Large intestine (tissue), 3 donors: ENCODE measurements around the gene CACNA1D. TPM values are rescaled to one million over a fixed set of nuclear protein-coding genes. Genes with fewer than 3 reads are reported as not detected.

Experiments used
- DNase-seq, 2 donors: peaks; one replicate each; pipeline versions ENCODE4 v3.0.0 to v3.0.0-alpha.2; 2013
- H3K27ac ChIP-seq: one replicate; pipeline ENCODE4 v1.5.1; 2013; ENCODE audit warnings: low read length
- H3K27me3 ChIP-seq: 2 replicates; pipeline ENCODE4 v1.6.1; 2013; ENCODE audit warnings: low read length; ENCODE audit not compliant: control insufficient read depth, insufficient read depth
- H3K36me3 ChIP-seq: 2 replicates; pipeline ENCODE4 v1.6.1; 2013; ENCODE audit warnings: low read length; ENCODE audit not compliant: control insufficient read depth, insufficient read depth
- H3K4me1 ChIP-seq: one replicate; pipeline ENCODE4 v1.6.1; 2013; ENCODE audit warnings: low read length; ENCODE audit not compliant: control insufficient read depth, insufficient read depth
- H3K4me3 ChIP-seq: one replicate; pipeline ENCODE4 v1.5.1; 2013; ENCODE audit warnings: low read length
- H3K9me3 ChIP-seq: one replicate; pipeline ENCODE4 v1.6.1; 2013; ENCODE audit warnings: mild to moderate bottlenecking, low read depth, low read length, moderate library complexity; ENCODE audit not compliant: control insufficient read depth
- WGBS: methylation state at CpG from one replicate; pipeline ENCODE4 v1.1.5; 2013; ENCODE audit warnings: low lambda C conversion rate; ENCODE audit not compliant: insufficient coverage; 5-methylcytosine and 5-hydroxymethylcytosine counted together
- polyA plus RNA-seq: library from polyadenylated mRNA; unstranded; fragments of 120-200 nt; gene quantifications from one replicate; pipeline ENCODE4 v1.2.1, GENCODE V29; 2013

The CACNA1D gene
- polyA plus RNA-seq, 1 donor, result 58.2 TPM

DNA sequence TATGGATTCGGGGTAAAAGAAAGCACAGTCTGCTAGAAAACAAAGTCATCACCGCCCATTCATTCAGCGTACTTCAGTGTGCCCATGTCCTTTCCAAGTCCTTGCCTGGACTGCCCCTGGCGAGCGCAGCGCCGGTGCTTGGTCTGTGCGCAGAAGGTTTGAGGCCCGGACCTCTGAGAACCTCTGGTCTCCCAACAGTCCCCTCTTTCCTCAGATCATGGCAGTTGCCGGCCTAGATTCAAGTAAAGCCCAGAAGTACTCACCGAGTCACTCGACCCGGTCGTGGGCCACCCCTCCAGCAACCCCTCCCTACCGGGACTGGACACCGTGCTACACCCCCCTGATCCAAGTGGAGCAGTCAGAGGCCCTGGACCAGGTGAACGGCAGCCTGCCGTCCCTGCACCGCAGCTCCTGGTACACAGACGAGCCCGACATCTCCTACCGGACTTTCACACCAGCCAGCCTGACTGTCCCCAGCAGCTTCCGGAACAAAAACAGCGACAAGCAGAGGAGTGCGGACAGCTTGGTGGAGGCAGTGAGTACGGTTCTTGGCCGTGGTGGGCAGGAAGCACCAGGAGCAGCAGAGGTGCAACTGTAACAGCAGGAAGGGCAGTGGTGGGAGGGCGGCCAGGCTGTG is 315.5 kb downstream of the CACNA1D start:
- Histone ChIP-seq H3K4me3 (no peak overlapping the region), H3K36me3 (peaks cover 52% of the 10 kb centered on the region), H3K27me3 (no peaks in the 10 kb centered on the region), H3K27ac (no peak overlapping the region), H3K4me1 (peaks cover 19% of the 10 kb centered on the region), H3K9me3 (no peaks in the 10 kb centered on the region)
- DNase-seq, result no peak
- WGBS, result no CpG with 5 or more reads among the region's 28 CpGs

DNA sequence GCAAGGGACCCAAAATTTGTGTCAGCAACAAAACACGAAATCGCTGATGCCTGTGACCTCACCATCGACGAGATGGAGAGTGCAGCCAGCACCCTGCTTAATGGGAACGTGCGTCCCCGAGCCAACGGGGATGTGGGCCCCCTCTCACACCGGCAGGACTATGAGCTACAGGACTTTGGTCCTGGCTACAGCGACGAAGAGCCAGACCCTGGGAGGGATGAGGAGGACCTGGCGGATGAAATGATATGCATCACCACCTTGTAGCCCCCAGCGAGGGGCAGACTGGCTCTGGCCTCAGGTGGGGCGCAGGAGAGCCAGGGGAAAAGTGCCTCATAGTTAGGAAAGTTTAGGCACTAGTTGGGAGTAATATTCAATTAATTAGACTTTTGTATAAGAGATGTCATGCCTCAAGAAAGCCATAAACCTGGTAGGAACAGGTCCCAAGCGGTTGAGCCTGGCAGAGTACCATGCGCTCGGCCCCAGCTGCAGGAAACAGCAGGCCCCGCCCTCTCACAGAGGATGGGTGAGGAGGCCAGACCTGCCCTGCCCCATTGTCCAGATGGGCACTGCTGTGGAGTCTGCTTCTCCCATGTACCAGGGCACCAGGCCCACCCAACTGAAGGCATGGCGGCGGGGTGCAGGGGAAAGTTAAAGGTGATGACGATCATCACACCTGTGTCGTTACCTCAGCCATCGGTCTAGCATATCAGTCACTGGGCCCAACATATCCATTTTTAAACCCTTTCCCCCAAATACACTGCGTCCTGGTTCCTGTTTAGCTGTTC is 316.9 kb downstream of the CACNA1D start:
- Histone ChIP-seq H3K9me3 (no peaks in the 10 kb centered on the region), H3K36me3 (peaks cover 66% of the 10 kb centered on the region), H3K27ac (no peak overlapping the region), H3K4me1 (peaks cover 16% of the 10 kb centered on the region), H3K4me3 (no peak overlapping the region), H3K27me3 (no peaks in the 10 kb centered on the region)
- no peak for DNase-seq
- no CpG with 5 or more reads among the region's 24 CpGs for WGBS

DNA sequence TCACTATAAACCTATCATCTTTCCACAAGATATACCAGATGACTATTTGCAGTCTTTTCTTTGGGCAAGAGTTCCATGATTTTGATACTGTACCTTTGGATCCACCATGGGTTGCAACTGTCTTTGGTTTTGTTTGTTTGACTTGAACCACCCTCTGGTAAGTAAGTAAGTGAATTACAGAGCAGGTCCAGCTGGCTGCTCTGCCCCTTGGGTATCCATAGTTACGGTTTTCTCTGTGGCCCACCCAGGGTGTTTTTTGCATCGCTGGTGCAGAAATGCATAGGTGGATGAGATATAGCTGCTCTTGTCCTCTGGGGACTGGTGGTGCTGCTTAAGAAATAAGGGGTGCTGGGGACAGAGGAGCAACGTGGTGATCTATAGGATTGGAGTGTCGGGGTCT is 318.0 kb downstream of the CACNA1D start:
- Histone ChIP-seq H3K36me3 (peaks cover 76% of the 10 kb centered on the region), H3K4me3 (no peak overlapping the region), H3K27me3 (no peaks in the 10 kb centered on the region), H3K4me1 (peaks cover 5% of the 10 kb centered on the region), H3K9me3 (no peaks in the 10 kb centered on the region), H3K27ac (no peak overlapping the region)
- WGBS, result no CpG with 5 or more reads among the region's 4 CpGs
- DNase-seq, result no peak

DNA sequence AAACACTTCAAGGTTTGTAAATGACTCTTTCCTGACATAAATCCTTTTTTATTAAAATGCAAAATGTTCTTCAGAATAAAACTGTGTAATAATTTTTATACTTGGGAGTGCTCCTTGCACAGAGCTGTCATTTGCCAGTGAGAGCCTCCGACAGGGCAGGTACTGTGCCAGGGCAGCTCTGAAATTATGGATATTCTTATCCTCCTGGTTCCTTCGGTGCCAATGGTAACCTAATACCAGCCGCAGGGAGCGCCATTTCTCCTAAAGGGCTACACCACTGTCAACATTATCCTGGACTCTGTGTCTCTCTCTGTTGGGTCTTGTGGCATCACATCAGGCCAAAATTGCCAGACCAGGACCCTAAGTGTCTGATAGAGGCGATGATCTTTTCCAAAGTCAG is 318.8 kb downstream of the CACNA1D start:
- H3K36me3 ChIP-seq, result peaks cover 84% of the 10 kb centered on the region
- DNase-seq, result no peak
- no peak overlapping the region for H3K27ac ChIP-seq
- no peak overlapping the region for H3K4me3 ChIP-seq
- no peaks in the 10 kb centered on the region for H3K9me3 ChIP-seq
- WGBS, result no CpG with 5 or more reads among the region's 5 CpGs
- H3K27me3 ChIP-seq, result no peaks in the 10 kb centered on the region
- H3K4me1 ChIP-seq, result no peaks in the 10 kb centered on the region

DNA sequence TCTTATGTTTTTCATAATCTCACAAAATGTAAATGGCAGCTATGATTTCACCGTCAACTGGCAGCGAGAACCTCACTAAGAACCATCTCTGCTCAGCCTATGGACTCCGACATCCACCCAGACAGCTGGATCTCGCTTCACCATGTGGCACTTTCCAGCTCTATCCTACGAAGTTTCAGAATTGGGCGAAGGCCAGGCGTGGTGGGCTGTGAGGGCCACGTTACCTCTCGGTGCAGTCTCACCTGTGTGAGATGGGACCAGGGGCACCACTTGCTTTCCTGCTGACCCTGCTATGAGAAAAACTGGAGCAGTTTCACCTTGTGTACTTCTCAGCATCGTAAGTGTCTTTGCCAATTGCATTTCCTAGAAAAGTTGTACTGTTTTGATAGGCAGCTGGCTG is 319.5 kb downstream of the CACNA1D start:
- peaks cover 84% of the 10 kb centered on the region for H3K36me3 ChIP-seq
- H3K27ac ChIP-seq, result no peak overlapping the region
- H3K9me3 ChIP-seq, result no peaks in the 10 kb centered on the region
- no peak overlapping the region for H3K4me3 ChIP-seq
- H3K4me1 ChIP-seq, result no peaks in the 10 kb centered on the region
- no peaks in the 10 kb centered on the region for H3K27me3 ChIP-seq
- WGBS, result 67% methylated on average over 1 of the region's 10 CpGs
- no peak for DNase-seq

DNA sequence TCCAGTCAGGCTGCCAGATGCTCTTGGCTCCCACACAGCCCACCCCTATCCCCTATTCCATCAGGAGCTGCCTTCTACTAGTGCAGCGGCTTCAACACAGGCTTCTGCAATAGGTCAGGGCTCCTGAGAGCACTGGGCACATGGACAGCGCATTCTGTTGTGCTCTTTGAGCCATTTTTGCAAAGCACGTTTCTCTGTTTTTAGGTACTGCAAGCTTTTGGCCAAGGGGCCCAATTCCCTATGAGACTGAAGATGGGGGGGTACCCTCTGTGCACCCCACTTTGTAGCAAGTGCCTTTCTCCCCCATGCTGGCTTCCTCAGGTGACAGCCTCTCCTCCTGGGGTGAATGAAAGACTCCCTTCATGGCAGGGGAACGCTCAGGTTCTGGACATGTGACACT is 320.7 kb downstream of the CACNA1D start:
- DNase-seq, result no peak
- H3K27me3 ChIP-seq, result no peaks in the 10 kb centered on the region
- H3K36me3 ChIP-seq, result peaks cover 85% of the 10 kb centered on the region
- H3K4me1 ChIP-seq, result no peaks in the 10 kb centered on the region
- no CpG with 5 or more reads among the region's 4 CpGs for WGBS
- no peaks in the 10 kb centered on the region for H3K9me3 ChIP-seq
- H3K4me3 ChIP-seq, result no peak overlapping the region
- no peak overlapping the region for H3K27ac ChIP-seq

DNA sequence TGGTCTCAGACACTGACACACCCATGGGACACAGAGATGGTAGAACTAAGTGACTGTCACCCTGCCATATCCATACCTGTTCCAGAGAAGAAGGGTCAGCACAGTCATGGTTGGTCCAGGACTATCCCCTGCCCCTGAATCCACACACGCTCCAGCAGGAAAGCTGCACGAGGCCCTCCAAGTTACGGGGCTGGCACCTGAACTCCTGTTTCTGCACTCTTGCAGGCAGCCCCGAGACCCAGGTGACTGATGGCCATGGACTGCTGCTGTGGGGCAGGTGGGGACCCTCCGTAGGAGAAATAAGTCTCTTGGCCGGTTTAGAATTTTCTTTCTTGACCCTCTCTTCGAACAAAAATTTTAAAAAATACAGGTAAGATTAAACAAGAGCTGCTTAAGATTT is 321.2 kb downstream of the CACNA1D start:
- no peak for DNase-seq
- 100% methylated on average over 2 of the region's 7 CpGs for WGBS
- Histone ChIP-seq H3K9me3 (no peaks in the 10 kb centered on the region), H3K36me3 (peaks cover 86% of the 10 kb centered on the region), H3K4me3 (no peak overlapping the region), H3K4me1 (no peaks in the 10 kb centered on the region), H3K27ac (no peak overlapping the region), H3K27me3 (no peaks in the 10 kb centered on the region)

DNA sequence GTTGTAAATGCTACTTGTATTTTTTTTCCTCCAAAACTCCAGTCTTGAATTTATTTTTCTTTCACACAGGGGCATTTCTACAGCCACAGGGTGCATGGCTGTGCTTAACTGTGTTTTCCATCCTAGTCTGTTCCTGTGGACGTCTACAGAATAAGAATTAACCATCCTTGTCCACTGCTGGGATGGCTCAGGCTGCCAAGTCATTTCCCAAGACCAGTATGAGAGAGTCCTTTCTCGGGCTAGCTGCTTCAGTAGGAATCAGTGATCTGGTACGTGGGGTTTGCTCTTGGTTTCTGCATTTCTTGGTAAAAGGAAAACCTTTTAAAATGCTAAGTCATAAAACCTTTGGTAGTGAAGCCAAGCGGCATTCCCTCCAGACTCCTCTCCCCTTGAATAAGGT is 322.0 kb downstream of the CACNA1D start:
- Histone ChIP-seq H3K4me1 (no peaks in the 10 kb centered on the region), H3K27me3 (no peaks in the 10 kb centered on the region), H3K27ac (no peak overlapping the region), H3K36me3 (peaks cover 86% of the 10 kb centered on the region), H3K9me3 (no peaks in the 10 kb centered on the region), H3K4me3 (no peak overlapping the region)
- 100% methylated on average over 1 of the region's 4 CpGs for WGBS
- no peak for DNase-seq

DNA sequence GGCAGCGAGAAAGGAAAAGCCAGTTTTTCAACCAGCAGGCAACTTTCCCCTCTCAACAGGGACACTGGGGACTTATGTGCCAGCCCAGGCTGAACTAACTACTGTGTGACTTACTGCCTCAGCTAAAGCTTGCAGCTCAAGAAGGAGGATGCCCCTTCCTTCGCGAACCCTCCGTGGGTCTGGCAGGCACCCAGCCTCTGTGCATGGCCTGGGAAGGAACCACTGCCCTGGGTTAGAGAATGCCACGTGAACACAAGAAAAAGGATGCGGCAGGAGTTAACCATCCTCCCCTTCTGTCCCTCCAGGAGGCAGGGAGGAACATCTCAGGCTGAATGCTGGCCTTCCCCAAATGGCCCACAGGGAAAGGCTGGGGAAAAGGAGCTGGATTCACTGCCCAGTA is 322.8 kb downstream of the CACNA1D start:
- H3K27me3 ChIP-seq, result no peaks in the 10 kb centered on the region
- WGBS, result no CpG with 5 or more reads among the region's 6 CpGs
- no peak for DNase-seq
- peaks cover 82% of the 10 kb centered on the region for H3K36me3 ChIP-seq
- no peak overlapping the region for H3K27ac ChIP-seq
- H3K9me3 ChIP-seq, result no peaks in the 10 kb centered on the region
- H3K4me3 ChIP-seq, result no peak overlapping the region
- no peaks in the 10 kb centered on the region for H3K4me1 ChIP-seq

DNA sequence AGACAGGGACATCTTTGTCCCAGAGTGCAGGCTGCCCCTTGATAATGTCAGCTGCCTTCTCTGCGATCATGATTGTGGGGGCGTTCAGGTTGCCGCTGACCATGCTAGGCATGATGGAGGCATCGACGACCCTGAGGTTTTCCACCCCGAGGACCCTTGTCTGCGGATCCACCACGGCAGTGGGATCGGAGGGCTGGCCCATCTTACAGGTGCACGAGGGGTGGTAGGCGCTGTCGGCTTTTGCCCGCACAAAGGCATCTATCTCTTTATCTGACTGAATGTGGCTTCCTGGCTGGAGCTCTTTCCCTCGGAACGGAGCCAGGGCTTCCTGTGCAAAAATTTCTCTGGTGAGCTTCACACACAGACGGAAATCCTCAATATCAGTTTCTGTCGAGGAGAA is 323.4 kb downstream of the CACNA1D start:
- no peaks in the 10 kb centered on the region for H3K27me3 ChIP-seq
- no peak overlapping the region for H3K4me3 ChIP-seq
- H3K27ac ChIP-seq, result no peak overlapping the region
- no peaks in the 10 kb centered on the region for H3K4me1 ChIP-seq
- H3K9me3 ChIP-seq, result no peaks in the 10 kb centered on the region
- peaks cover 81% of the 10 kb centered on the region for H3K36me3 ChIP-seq
- no peak for DNase-seq
- WGBS, result no CpG with 5 or more reads among the region's 17 CpGs
